K562 (cell line): Measurements from ENCODE around the gene TUT1. TPM values are rescaled to one million over a fixed set of nuclear protein-coding genes. Genes with fewer than 3 reads are reported as not detected.

Source experiments
- ELK3 ChIP-seq: fragments of 450-650 bp; formaldehyde crosslinking; IDR thresholded peaks from 2 replicates; pipeline ENCODE4 v1.4.0; 2020; ENCODE audit warnings: mild to moderate bottlenecking
- ESRRB ChIP-seq: fragments of 250-450 bp; sonication (Bioruptor Pico); IDR thresholded peaks from 2 replicates; pipeline ENCODE4 v1.5.0; 2020; ENCODE audit warnings: mild to moderate bottlenecking, moderate library complexity, borderline replicate concordance
- ETV1 ChIP-seq: fragments of 450-650 bp; conservative IDR thresholded peaks from 2 replicates; pipeline ENCODE4 v1.6.1; 2016; ENCODE audit warnings: missing genetic modification characterization, control low read depth, low read depth, missing compliant biosample characterization
- HSF4 ChIP-seq: fragments of 250-450 bp; sonication (Bioruptor Pico); IDR thresholded peaks from 2 replicates; pipeline ENCODE4 v2.1.2; 2022; ENCODE audit warnings: mild to moderate bottlenecking, moderate library complexity, borderline replicate concordance
- IFI16 ChIP-seq: fragments of 250-450 bp; sonication (Bioruptor Pico); IDR thresholded peaks from 2 replicates; pipeline ENCODE4 v2.1.2; 2022; ENCODE audit warnings: mild to moderate bottlenecking, inconsistent platforms
- PHTF2 ChIP-seq: fragments of 250-450 bp; sonication (Bioruptor Pico); IDR thresholded peaks from 2 replicates; pipeline ENCODE4 v1.5.0; 2021; ENCODE audit warnings: mild to moderate bottlenecking
- RB1 ChIP-seq: fragments of 450-650 bp; IDR thresholded peaks from 2 replicates; pipeline ENCODE4 v1.6.1; 2017; ENCODE audit warnings: low read depth, mild to moderate bottlenecking
- RCOR1 ChIP-seq, 2 experiments: IDR thresholded peaks; 2 replicates each; pipeline ENCODE4 v1.6.1; 2012; ENCODE audit warnings: low read depth in 2 of 2, low read length in 2 of 2, borderline replicate concordance in 1 of 2, improper control_type of control experiment in 1 of 2
- SREBF2 ChIP-seq: sonication (generic); formaldehyde crosslinking; IDR thresholded peaks from 2 replicates; pipeline ENCODE4 v1.4.0; 2020; ENCODE audit warnings: mild to moderate bottlenecking, missing genetic modification reagents
- TFAP4 ChIP-seq: sonication (generic); formaldehyde crosslinking; IDR thresholded peaks from 2 replicates; pipeline ENCODE4 v1.8.0; 2022; ENCODE audit warnings: missing genetic modification reagents, mild to moderate bottlenecking, moderate library complexity, borderline replicate concordance
- THRAP3 ChIP-seq: fragments of 450-650 bp; IDR thresholded peaks from 2 replicates; pipeline ENCODE4 v1.6.1; 2016; ENCODE audit warnings: mild to moderate bottlenecking, inconsistent platforms, borderline replicate concordance
- ZNF165 ChIP-seq: fragments of 250-450 bp; sonication (Bioruptor Pico); IDR thresholded peaks from 2 replicates; pipeline ENCODE4 v1.4.0; 2020; ENCODE audit warnings: borderline replicate concordance
- ZNF407 ChIP-seq: fragments of 450-650 bp; IDR thresholded peaks from 2 replicates; pipeline ENCODE4 v1.6.1; 2016; ENCODE audit warnings: low read depth
- polyA plus RNA-seq, 8 experiments: library from polyadenylated mRNA; depleted of rRNA in 4 of 8; stranded (reverse) in 5 of 8; unstranded in 3 of 8; fragments of >200 nt; fragmentation: Nextera tagmentation in 2 of 8; fragmentation: Illumina TruSeq in 1 of 8; extraction: Ambion mirVana in 2 of 8; extraction: Trizol in 1 of 8; gene quantifications; 2 replicates each; pipeline versions ENCODE4 v1.2.1 to v1.2.3, GENCODE V29; 2011 to 2014; ENCODE audit warnings: inconsistent platforms in 1 of 8, missing spikeins in 1 of 8
- total RNA-seq, 7 experiments: library from RNA; depleted of rRNA in 6 of 7; stranded (reverse); fragments of >200 nt in 6 of 7; fragmentation: Illumina TruSeq in 2 of 7; extraction: Trizol in 2 of 7; gene quantifications; 2 replicates each; pipeline versions ENCODE4 v1.2.1 to v1.2.3, GENCODE V29; 2011 to 2021; ENCODE audit warnings: low replicate concordance in 1 of 7
- TF ChIP-seq, protein P1 (sequence below): fragments of 450-650 bp; formaldehyde crosslinking; IDR thresholded peaks from 2 replicates; pipeline ENCODE4 v1.4.0; 2020; ENCODE audit warnings: mild to moderate bottlenecking, moderate library complexity

TUT1 gene
- total and polyA plus RNA-seq, 9 of the 15 experiments (the other 6 are each of a cell fraction or from before 2014, with no cell fraction given): 0.66 to 44.3 (median 15.7) TPM

GRCh38 chr11:62553080-62553838, 38.1 kb downstream of the TUT1 start (continued):
- TF ChIP-seq TFAP4 (CRISPR knock-in tag) (peak; percentile 13; the same call in 1 of the 2 replicates), ESRRB (CRISPR knock-in tag) (no peak), ETV1 (tag) (no peak; the same call in 1 of the 2 replicates), HSF4 (CRISPR knock-in tag) (no peak), ELK3 (CRISPR knock-in tag) (no peak), THRAP3 (0 out of 2 replicates have a peak, but pooled peaks have one; percentile 47), ZNF407 (peak; percentile 47; the same call in 1 of the 2 replicates), PHTF2 (CRISPR knock-in tag) (no peak), ZNF165 (CRISPR knock-in tag) (no peak), RB1 (peak; percentile 49; the same call in 1 of the 2 replicates), IFI16 (CRISPR knock-in tag) (no peak), SREBF2 (CRISPR knock-in tag) (0 out of 2 replicates have a peak, but pooled peaks have one; percentile 44), RCOR1 (IDR thresholded peaks at IDR 0.05; ENCODE audit: borderline replicate concordance in 1 of 2, low read depth in 2 of 2, low read length in 2 of 2) (peak; percentile 32 to 72; a peak in 2 of 4 replicates)
- TF ChIP-seq, protein P1, sequence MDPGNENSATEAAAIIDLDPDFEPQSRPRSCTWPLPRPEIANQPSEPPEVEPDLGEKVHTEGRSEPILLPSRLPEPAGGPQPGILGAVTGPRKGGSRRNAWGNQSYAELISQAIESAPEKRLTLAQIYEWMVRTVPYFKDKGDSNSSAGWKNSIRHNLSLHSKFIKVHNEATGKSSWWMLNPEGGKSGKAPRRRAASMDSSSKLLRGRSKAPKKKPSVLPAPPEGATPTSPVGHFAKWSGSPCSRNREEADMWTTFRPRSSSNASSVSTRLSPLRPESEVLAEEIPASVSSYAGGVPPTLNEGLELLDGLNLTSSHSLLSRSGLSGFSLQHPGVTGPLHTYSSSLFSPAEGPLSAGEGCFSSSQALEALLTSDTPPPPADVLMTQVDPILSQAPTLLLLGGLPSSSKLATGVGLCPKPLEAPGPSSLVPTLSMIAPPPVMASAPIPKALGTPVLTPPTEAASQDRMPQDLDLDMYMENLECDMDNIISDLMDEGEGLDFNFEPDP (CRISPR knock-in tag): no peak
